HepG2 (cell line): Measurements from ENCODE around the gene TBX10. TPM values are rescaled to one million over a fixed set of nuclear protein-coding genes. Genes with fewer than 3 reads are reported as not detected.

ENCODE experiments used
- ADNP ChIP-seq: sonication (generic); formaldehyde crosslinking; IDR thresholded peaks from 2 replicates; pipeline ENCODE4 v1.4.0; 2020; ENCODE audit warnings: missing genetic modification reagents
- ATF1 ChIP-seq: IDR thresholded peaks from 2 replicates; pipeline ENCODE4 v1.6.1; 2016; ENCODE audit warnings: mild to moderate bottlenecking, control low read depth
- ATF2 ChIP-seq: sonication (generic); formaldehyde crosslinking; IDR thresholded peaks from 2 replicates; pipeline ENCODE4 v1.4.0; 2020; ENCODE audit warnings: missing genetic modification reagents
- ELK4 ChIP-seq: sonication (generic); formaldehyde crosslinking; IDR thresholded peaks from 2 replicates; pipeline ENCODE4 v1.9.0; 2021; ENCODE audit warnings: missing genetic modification reagents, borderline replicate concordance
- FOXJ3 ChIP-seq: sonication (generic); formaldehyde crosslinking; IDR thresholded peaks from 2 replicates; pipeline ENCODE4 v1.4.0; 2020; ENCODE audit warnings: missing genetic modification reagents, mild to moderate bottlenecking, borderline replicate concordance
- HMGXB4 ChIP-seq, 2 experiments: sonication (generic) in 1 of 2; formaldehyde crosslinking in 1 of 2; IDR thresholded peaks; 2 replicates each; pipeline versions ENCODE4 v1.4.0 to v1.6.1; 2018 to 2020; ENCODE audit warnings: missing genetic modification reagents in 2 of 2, borderline replicate concordance in 1 of 2, low read depth in 1 of 2, mild to moderate bottlenecking in 1 of 2, missing biosample characterization in 1 of 2
- HNRNPLL ChIP-seq: fragments of 200-400 bp; formaldehyde crosslinking; IDR thresholded peaks from 2 replicates; pipeline ENCODE4 v1.6.1; 2017; ENCODE audit warnings: mild to moderate bottlenecking, low read depth, low read length; ENCODE audit not compliant: poor library complexity, severe bottlenecking
- KDM2A ChIP-seq: sonication (generic); formaldehyde crosslinking; IDR thresholded peaks from 2 replicates; pipeline ENCODE4 v1.4.0; 2020; ENCODE audit warnings: low read depth, missing genetic modification reagents, borderline replicate concordance
- KLF11 ChIP-seq: IDR thresholded peaks from 2 replicates; pipeline ENCODE4 v1.6.1; 2016; ENCODE audit warnings: missing compliant biosample characterization
- MBNL3 ChIP-seq: fragments of 250-450 bp; sonication (Bioruptor Pico); conservative IDR thresholded peaks from 2 replicates; pipeline ENCODE4 v1.8.0; 2022; ENCODE audit warnings: mild to moderate bottlenecking, inconsistent platforms
- PHF20 ChIP-seq: sonication (generic); formaldehyde crosslinking; IDR thresholded peaks from 2 replicates; pipeline ENCODE4 v1.5.0; 2020; ENCODE audit warnings: mild to moderate bottlenecking, missing genetic modification reagents
- PRDM10 ChIP-seq: sonication (generic); formaldehyde crosslinking; IDR thresholded peaks from 2 replicates; pipeline ENCODE4 v1.4.0; 2020; ENCODE audit warnings: low read depth, missing genetic modification reagents
- ZBTB43 ChIP-seq: sonication (generic); formaldehyde crosslinking; conservative IDR thresholded peaks from 2 replicates; pipeline ENCODE4 v1.4.0; 2020; ENCODE audit warnings: missing genetic modification reagents
- ZNF20 ChIP-seq: sonication (generic); formaldehyde crosslinking; IDR thresholded peaks from 2 replicates; pipeline ENCODE4 v1.4.0; 2020; ENCODE audit warnings: mild to moderate bottlenecking, moderate library complexity, missing genetic modification reagents
- ZNF256 ChIP-seq: sonication (generic); formaldehyde crosslinking; conservative IDR thresholded peaks from 2 replicates; pipeline ENCODE4 v1.4.0; 2020; ENCODE audit warnings: missing genetic modification reagents
- ZNF382 ChIP-seq: sonication (generic); formaldehyde crosslinking; IDR thresholded peaks from 2 replicates; pipeline ENCODE4 v1.5.0; 2020; ENCODE audit warnings: missing genetic modification reagents, mild to moderate bottlenecking, borderline replicate concordance
- ZNF431 ChIP-seq: sonication (generic); formaldehyde crosslinking; IDR thresholded peaks from 2 replicates; pipeline ENCODE4 v1.9.0; 2022; ENCODE audit warnings: missing genetic modification reagents, low read depth, mild to moderate bottlenecking, borderline replicate concordance
- ZNF644 ChIP-seq: IDR thresholded peaks from 2 replicates; pipeline ENCODE4 v1.6.1; 2016; ENCODE audit warnings: low read depth
- polyA plus RNA-seq, 8 experiments: library from polyadenylated mRNA; depleted of rRNA in 3 of 8; stranded (reverse) in 7 of 8; unstranded in 1 of 8; fragments of >200 nt; fragmentation: Illumina TruSeq in 4 of 8; extraction: Trizol in 4 of 8; gene quantifications; 2 replicates each; pipeline versions ENCODE4 v1.2.1 to v1.2.3, GENCODE V29; 2011 to 2016; ENCODE audit warnings: low read depth in 4 of 8, missing spikeins in 1 of 8, mixed read lengths in 1 of 8; ENCODE audit not compliant: insufficient read depth in 1 of 8
- total RNA-seq, 5 experiments: library from RNA; depleted of rRNA; stranded (reverse); fragments of >200 nt; fragmentation: Illumina TruSeq; extraction: Trizol; gene quantifications; 2 replicates each; pipeline ENCODE4 v1.2.3, GENCODE V29; 2016; ENCODE audit warnings: low read depth in 1 of 5

Gene TBX10
- total and polyA plus RNA-seq, 2 of the 13 experiments (the other 11 are each of a cell fraction or from before 2014, with no cell fraction given) = 0.27 to 1.7 TPM

- no peak for TF ChIP-seq ZNF644 (CRISPR knock-in tag)
- TF ChIP-seq HMGXB4 (CRISPR knock-in tag; IDR thresholded peaks at IDR 0.05; ENCODE audit: borderline replicate concordance in 1 of 2, low read depth in 1 of 2) = peak; percentile 75 to 90; a peak in 3 of 4 replicates
- TF ChIP-seq PHF20 (CRISPR knock-in tag) = 0 out of 2 replicates have a peak, but pooled peaks have one; percentile 49
- TF ChIP-seq MBNL3 = no peak
- peak; percentile 88 for TF ChIP-seq KDM2A (CRISPR knock-in tag)
- TF ChIP-seq ADNP (CRISPR knock-in tag) = peak; percentile 91
- no peak for TF ChIP-seq ATF1 (CRISPR knock-in tag)
- peak; percentile 65; the same call in 1 of the 2 replicates for TF ChIP-seq ZNF431 (CRISPR knock-in tag)
- peak; percentile 55; the same call in 1 of the 2 replicates for TF ChIP-seq ZNF20 (CRISPR knock-in tag)
- no peak for TF ChIP-seq ELK4 (CRISPR knock-in tag)
- TF ChIP-seq ZNF256 (CRISPR knock-in tag) = no peak
- no peak for TF ChIP-seq PRDM10 (CRISPR knock-in tag)
- no peak; the same call in 1 of the 2 replicates for TF ChIP-seq ZBTB43 (CRISPR knock-in tag)
- 0 out of 2 replicates have a peak, but pooled peaks have one; percentile 47 for TF ChIP-seq KLF11 (CRISPR knock-in tag)
- no peak for TF ChIP-seq FOXJ3 (CRISPR knock-in tag)
- peak; percentile 14 for TF ChIP-seq HNRNPLL
- peak; percentile 68; the same call in 1 of the 2 replicates for TF ChIP-seq ATF2 (CRISPR knock-in tag)
- TF ChIP-seq ZNF382 (CRISPR knock-in tag) = no peak
These were observed 10.0 kb downstream of the TBX10 start, which contains the start of gene NUDT8 (continued) for GRCh38 chr11:67629386-67630227.
